Tibial nerve (tissue), 3 donors: ENCODE measurements around the gene RNF40.

Experiments used
- POLR2A ChIP-seq, 2 donors: fragments of 450-650 bp; IDR thresholded peaks; one replicate each; pipeline ENCODE4 v1.6.1; 2017; ENCODE audit warnings: antibody characterized with exemption in 2 of 2, mild to moderate bottlenecking in 2 of 2, moderate library complexity in 2 of 2
- TF ChIP-seq, protein P1 (sequence below), 5 experiments: fragments of 200-600 bp in 3 of 5; fragments of 450-650 bp in 2 of 5; sonication (generic) in 3 of 5; IDR thresholded peaks; one replicate each; pipeline ENCODE4 v1.5.1; 2016 to 2019; ENCODE audit warnings: antibody characterized with exemption in 5 of 5, mild to moderate bottlenecking in 3 of 5, moderate library complexity in 2 of 5

DNA sequence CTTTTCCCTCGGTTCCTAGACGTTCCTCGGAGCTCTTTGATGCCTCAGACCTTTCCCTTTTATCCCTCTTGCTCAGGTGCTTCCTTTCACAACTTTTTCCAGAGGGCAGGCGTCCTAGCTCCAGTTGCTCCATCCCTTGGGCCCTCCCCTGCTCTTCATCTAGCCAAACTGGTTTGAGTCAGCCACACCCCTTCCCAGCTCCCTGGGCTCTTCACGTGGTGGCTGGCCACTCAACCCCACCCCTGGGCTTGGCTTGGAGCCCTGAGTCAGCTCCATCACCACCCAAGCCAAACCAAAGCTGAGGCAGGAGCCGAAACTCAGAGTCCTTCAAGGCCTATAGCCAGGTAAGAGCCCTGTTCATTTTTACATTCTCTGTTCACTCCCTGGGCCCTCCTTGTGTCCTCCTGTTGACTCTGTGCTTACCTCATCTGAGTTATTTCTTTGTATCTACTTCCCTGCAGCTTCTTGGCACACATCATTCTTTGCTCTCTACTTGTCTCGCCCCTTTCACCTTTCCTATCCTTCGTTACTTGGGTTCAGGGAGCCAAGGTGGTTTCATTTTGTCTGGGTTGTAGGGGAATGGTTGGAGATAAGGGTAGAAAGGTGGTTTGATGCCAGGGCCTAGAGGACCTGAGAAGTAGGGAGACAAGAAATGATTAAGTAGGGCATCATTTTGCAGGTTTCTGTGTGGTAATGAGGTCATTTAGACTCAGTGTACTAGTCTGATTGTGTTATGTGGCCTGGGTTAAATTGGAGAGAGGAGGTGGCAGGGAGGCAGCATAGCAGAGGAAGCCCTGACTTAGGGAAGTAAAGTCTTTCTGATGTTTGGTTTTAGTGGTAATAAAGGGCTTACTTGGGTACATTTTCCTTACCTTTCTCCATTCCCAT is 21.5 kb upstream of the RNF40 start:
- TF ChIP-seq, protein P1, sequence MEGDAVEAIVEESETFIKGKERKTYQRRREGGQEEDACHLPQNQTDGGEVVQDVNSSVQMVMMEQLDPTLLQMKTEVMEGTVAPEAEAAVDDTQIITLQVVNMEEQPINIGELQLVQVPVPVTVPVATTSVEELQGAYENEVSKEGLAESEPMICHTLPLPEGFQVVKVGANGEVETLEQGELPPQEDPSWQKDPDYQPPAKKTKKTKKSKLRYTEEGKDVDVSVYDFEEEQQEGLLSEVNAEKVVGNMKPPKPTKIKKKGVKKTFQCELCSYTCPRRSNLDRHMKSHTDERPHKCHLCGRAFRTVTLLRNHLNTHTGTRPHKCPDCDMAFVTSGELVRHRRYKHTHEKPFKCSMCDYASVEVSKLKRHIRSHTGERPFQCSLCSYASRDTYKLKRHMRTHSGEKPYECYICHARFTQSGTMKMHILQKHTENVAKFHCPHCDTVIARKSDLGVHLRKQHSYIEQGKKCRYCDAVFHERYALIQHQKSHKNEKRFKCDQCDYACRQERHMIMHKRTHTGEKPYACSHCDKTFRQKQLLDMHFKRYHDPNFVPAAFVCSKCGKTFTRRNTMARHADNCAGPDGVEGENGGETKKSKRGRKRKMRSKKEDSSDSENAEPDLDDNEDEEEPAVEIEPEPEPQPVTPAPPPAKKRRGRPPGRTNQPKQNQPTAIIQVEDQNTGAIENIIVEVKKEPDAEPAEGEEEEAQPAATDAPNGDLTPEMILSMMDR (IDR thresholded peaks at IDR 0.05): no peak
- TF ChIP-seq POLR2A (IDR thresholded peaks at IDR 0.05): no peak
